HG03378 (cell line): ENCODE results near the gene RPP25L.
A peak's percentile ranks its signal among the peaks of the same experiment; 100 is the strongest.

Source experiments
- ATAC-seq: cut with Tn5 transposase; IDR thresholded peaks from one replicate; pipeline ENCODE4 v1.9.1; 2021; ENCODE audit warnings: mild to moderate bottlenecking, moderate library complexity; ENCODE audit not compliant: unreplicated experiment

Gene RPP25L

GRCh38 chr9:34612788-34613390, 992 bp upstream of the RPP25L start:
- ATAC-seq = no peak

GRCh38 chr9:34611251-34611810, 566 bp downstream of the RPP25L start:
- no peak for ATAC-seq

GRCh38 chr9:34610434-34611206, 1.3 kb downstream of the RPP25L start:
- no peak for ATAC-seq

GRCh38 chr9:34607331-34607730, 4.6 kb downstream of the RPP25L start:
- ATAC-seq = no peak

- ATAC-seq = no peak
Observed at GRCh38 chr9:34606905-34607304, 5.0 kb downstream of the RPP25L start.

- ATAC-seq = no peak
Observed at GRCh38 chr9:34606190-34606589, 5.7 kb downstream of the RPP25L start.

- ATAC-seq = peak; percentile 82
Observed at GRCh38 chr9:34603610-34604231, 8.2 kb downstream of the RPP25L start.

GRCh38 chr9:34601937-34602573, 9.8 kb downstream of the RPP25L start:
- no peak for ATAC-seq

GRCh38 chr9:34600908-34601307, 11.0 kb downstream of the RPP25L start:
- no peak for ATAC-seq

GRCh38 chr9:34599546-34599945, 12.4 kb downstream of the RPP25L start:
- no peak for ATAC-seq

GRCh38 chr9:34594177-34594576, 17.7 kb downstream of the RPP25L start:
- no peak for ATAC-seq

- ATAC-seq = no peak
Observed at GRCh38 chr9:34592895-34593601, 18.8 kb downstream of the RPP25L start.

GRCh38 chr9:34591917-34592866, 19.7 kb downstream of the RPP25L start:
- ATAC-seq = no peak

- no peak for ATAC-seq
Observed at GRCh38 chr9:34591248-34591916, 20.5 kb downstream of the RPP25L start.

GRCh38 chr9:34590381-34591247, 21.3 kb downstream of the RPP25L start:
- no peak for ATAC-seq

GRCh38 chr9:34589636-34590380, 22.1 kb downstream of the RPP25L start, which contains the start of gene CNTFR:
Gene CNTFR (minus strand): TSS chr9:34589724. CDS start chr9:34568981, 20,743 bp downstream.
- ATAC-seq = no peak
